Adrenal gland (tissue), 12 donors: ENCODE measurements around the gene STK11IP. TPM values are rescaled to one million over a fixed set of nuclear protein-coding genes. Genes with fewer than 3 reads are reported as not detected.
A peak's percentile ranks its signal among the peaks of the same experiment; 100 is the strongest.

Experiments used
- DNase-seq, 7 donors: peaks; one replicate each; pipeline ENCODE4 v3.0.0-alpha.2; 2019 to 2020
- H3K27ac ChIP-seq, 5 donors: fragments of 200-600 bp; sonication (generic) in 4 of 5; 1 replicate in 3 of 5; 2 replicates in 2 of 5; pipeline versions ENCODE4 v1.5.1 to v1.8.0; 2016 to 2020; ENCODE audit warnings: mild to moderate bottlenecking in 1 of 5
- H3K27me3 ChIP-seq: fragments of 200-600 bp; 2 replicates; pipeline ENCODE4 v1.8.0; 2021
- H3K36me3 ChIP-seq, 2 donors: fragments of 200-600 bp; replicated peaks in 1 of 2; 1 replicate in 1 of 2; 2 replicates in 1 of 2; pipeline versions ENCODE4 v1.5.1 to v1.8.0; 2018 to 2022
- H3K4me1 ChIP-seq, 2 donors: fragments of 200-600 bp; replicated peaks in 1 of 2; 1 replicate in 1 of 2; 2 replicates in 1 of 2; pipeline versions ENCODE4 v1.5.1 to v1.8.0; 2018 to 2021
- H3K4me3 ChIP-seq, 4 donors: fragments of 200-600 bp; sonication (generic) in 3 of 4; one replicate each; pipeline ENCODE4 v1.5.1; 2016 to 2018
- H3K9me3 ChIP-seq, 3 donors: fragments of 200-600 bp; sonication (generic) in 1 of 3; replicated peaks in 1 of 3; 1 replicate in 2 of 3; 2 replicates in 1 of 3; pipeline versions ENCODE4 v1.5.1 to v1.8.0; 2016 to 2021
- CTCF ChIP-seq, 6 experiments: fragments of 450-650 bp in 4 of 6; fragments of 200-600 bp in 2 of 6; sonication (generic) in 1 of 6; IDR thresholded peaks; 1 replicate in 5 of 6; 2 replicates in 1 of 6; pipeline versions ENCODE4 v1.5.1 to v1.8.0; 2016 to 2021; ENCODE audit warnings: antibody characterized with exemption in 6 of 6, mild to moderate bottlenecking in 2 of 6, moderate library complexity in 1 of 6
- POLR2A ChIP-seq, 2 donors: fragments of 450-650 bp; IDR thresholded peaks; one replicate each; pipeline ENCODE4 v1.6.1; 2017; ENCODE audit warnings: antibody characterized with exemption in 2 of 2, mild to moderate bottlenecking in 2 of 2, moderate library complexity in 1 of 2
- WGBS, 4 donors: extraction: QIAGEN DNeasy Blood & Tissue Kit in 2 of 4; methylation state at CpG; one replicate each; pipeline versions ENCODE4 v1.1.5 to v1.1.7; 2013 to 2017; 5-methylcytosine and 5-hydroxymethylcytosine counted together
- intact Hi-C, 2 donors: fragments of 100-400 bp; cut with DNase I; formaldehyde crosslinking; loops; one replicate each; pipeline versions ENCODE4 v1.14.1 to v1.15.0; 2022 to 2023
- polyA plus RNA-seq, 3 donors: library from polyadenylated mRNA; stranded (reverse); fragments of 200-250 nt in 2 of 3; fragments of 350-450 nt in 1 of 3; fragmentation: Illumina TruSeq in 1 of 3; extraction: RNeasy Lipid Tissue Mini Kit (QIAGEN cat#74804) in 1 of 3; gene quantifications; one replicate each; pipeline ENCODE4 v1.2.3, GENCODE V29; 2013 to 2014
- total RNA-seq, 9 donors: library from RNA; depleted of rRNA in 4 of 9; stranded (reverse); fragments of >200 nt in 4 of 9; fragments of 120-200 nt in 1 of 9; fragmentation: NEBNext Ultra II Directional in 1 of 9; extraction: Animal tissue kit (Norgen Biotek cat#: 25700) in 1 of 9; gene quantifications; one replicate each; pipeline versions ENCODE4 v1.1.0 to v1.2.4, GENCODE V29; 2013 to 2023
- donor health status: healthy with polysubstance abuse.
- donor health status: Bipolar disorder and iron deficiency.
- donor health status: DM: yes; HTN: yes; CAD: no.
- donor health status: DM: no; HTN: no; CAD: no.
- donor health status: DM: no; HTN: no; CAD: no.
- donor health status: DM: yes; HTN: yes; CAD: no.

Gene STK11IP
- total and polyA plus RNA-seq, 12 donors: 5.0 to 68.1 (median 25.5) TPM

- 73 to 87% (median 79%) methylated on average over 1 of the region's 1 CpG for WGBS, 4 donors
- H3K27ac ChIP-seq: no peak overlapping the region
- intact Hi-C loops: no loop called here
Measured at GRCh38 chr2:219661955-219662395, 64.3 kb downstream of the STK11IP start.

DNA sequence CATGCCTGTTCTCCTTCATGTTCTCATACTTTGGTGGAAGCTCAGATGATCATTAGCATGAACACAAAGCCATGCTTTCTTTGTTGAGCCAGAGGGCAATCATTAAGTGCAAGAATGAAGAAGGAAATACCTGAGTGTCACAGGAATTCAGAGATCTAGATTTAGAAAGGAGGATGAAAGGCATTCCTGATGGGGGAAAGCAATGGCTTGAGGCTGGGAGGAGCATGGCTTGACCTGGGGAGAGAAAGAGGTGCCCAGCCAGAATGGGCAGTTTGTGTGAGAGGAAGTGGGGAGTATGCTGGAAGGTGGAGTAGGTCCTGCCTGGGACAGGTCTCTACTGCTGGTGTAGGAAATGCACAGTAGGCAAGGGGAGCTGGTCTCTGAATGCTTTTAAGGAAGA is 64.9 kb downstream of the STK11IP start:
- intact Hi-C loops: no loop called here
- no peak for DNase-seq
- H3K27me3 ChIP-seq: no peaks in the 10 kb centered on the region
- H3K4me1 ChIP-seq: no peaks in the 10 kb centered on the region
- H3K9me3 ChIP-seq: no peaks in the 10 kb centered on the region
- no peak for TF ChIP-seq POLR2A (IDR thresholded peaks at IDR 0.05)
- TF ChIP-seq CTCF (IDR thresholded peaks at IDR 0.05): no peak
- no peaks in the 10 kb centered on the region for H3K36me3 ChIP-seq
- no peak overlapping the region for H3K27ac ChIP-seq
- no peak overlapping the region for H3K4me3 ChIP-seq

More at GRCh38 chr2:219661955-219662395, 64.3 kb downstream of the STK11IP start:
- no peak overlapping the region for H3K4me3 ChIP-seq
- H3K9me3 ChIP-seq: no peaks in the 10 kb centered on the region
- DNase-seq: no peak
- no peak for TF ChIP-seq POLR2A (IDR thresholded peaks at IDR 0.05)
- TF ChIP-seq CTCF (IDR thresholded peaks at IDR 0.05): no peak
- no peaks in the 10 kb centered on the region for H3K4me1 ChIP-seq
- no peaks in the 10 kb centered on the region for H3K36me3 ChIP-seq
- no peaks in the 10 kb centered on the region for H3K27me3 ChIP-seq

- no peaks in the 10 kb centered on the region for H3K27me3 ChIP-seq
- no peaks in the 10 kb centered on the region for H3K4me1 ChIP-seq
- 71 to 76% (median 73%) methylated on average over 10 to 11 of the region's 11 CpGs for WGBS, 4 donors
- no peak for TF ChIP-seq POLR2A (IDR thresholded peaks at IDR 0.05)
- TF ChIP-seq CTCF (IDR thresholded peaks at IDR 0.05): no peak
- no peaks in the 10 kb centered on the region for H3K36me3 ChIP-seq
- peak in 1 of 7 donors; percentile 14 for DNase-seq
- H3K4me3 ChIP-seq: no peak overlapping the region
- intact Hi-C loops: no loop called here
- H3K9me3 ChIP-seq: no peaks in the 10 kb centered on the region
- H3K27ac ChIP-seq: no peak overlapping the region
Measured at GRCh38 chr2:219663116-219663762, 65.6 kb downstream of the STK11IP start.

- Histone ChIP-seq H3K36me3 (no peaks in the 10 kb centered on the region), H3K4me3 (no peak overlapping the region), H3K9me3 (no peaks in the 10 kb centered on the region), H3K4me1 (no peaks in the 10 kb centered on the region), H3K27ac (no peak overlapping the region), H3K27me3 (no peaks in the 10 kb centered on the region)
- DNase-seq: peak in 1 of 7 donors; percentile 15
- 90 to 98% (median 94%) methylated on average over 5 of the region's 5 CpGs for WGBS, 4 donors
- TF ChIP-seq CTCF (IDR thresholded peaks at IDR 0.05) (no peak), POLR2A (IDR thresholded peaks at IDR 0.05) (no peak)
- intact Hi-C loops: no loop called here
Measured at GRCh38 chr2:219664041-219664440, 66.4 kb downstream of the STK11IP start.
